ENCODE measurements around the gene DDX27. TPM values are rescaled to one million over a fixed set of nuclear protein-coding genes. Genes with fewer than 3 reads are reported as not detected.

DDX27 gene
- total and polyA plus RNA-seq, 2 of the 13 experiments (the other 11 are each of a cell fraction or from before 2014, with no cell fraction given) = 42.6 to 72.8 TPM

GRCh38 chr20:49187851-49188641 is 31.2 kb upstream of the DDX27 start, which contains the start of gene STAU1 (continued):
- TF ChIP-seq HNF4A (CRISPR knock-in tag; IDR thresholded peaks at IDR 0.05) = peak; percentile 43; the same call in 1 of the 2 replicates
- no peak for TF ChIP-seq ZFYVE20 (CRISPR knock-in tag; IDR thresholded peaks at IDR 0.05; ENCODE audit: borderline replicate concordance, low read depth)
- peak; percentile 72 for TF ChIP-seq ZBTB7B (CRISPR knock-in tag; IDR thresholded peaks at IDR 0.05)
- no peak for TF ChIP-seq ZNF878 (CRISPR knock-in tag; IDR thresholded peaks at IDR 0.05)
- peak; percentile 61; the same call in 1 of the 2 replicates for TF ChIP-seq PRDM10 (CRISPR knock-in tag; IDR thresholded peaks at IDR 0.05; ENCODE audit: low read depth)
- no peak for TF ChIP-seq CHCHD3 (CRISPR knock-in tag; IDR thresholded peaks at IDR 0.05)
- peak; percentile 97 for TF ChIP-seq THAP11 (CRISPR knock-in tag; IDR thresholded peaks at IDR 0.05)
- TF ChIP-seq MED1 (CRISPR knock-in tag; IDR thresholded peaks at IDR 0.05) = peak; percentile 70
- peak; percentile 15; the same call in 1 of the 2 replicates for TF ChIP-seq PCBP1 (IDR thresholded peaks at IDR 0.05; ENCODE audit: borderline replicate concordance, low read depth, low read length)
- TF ChIP-seq JARID2 (CRISPR knock-in tag; IDR thresholded peaks at IDR 0.05; ENCODE audit: insufficient replicate concordance) = peak; percentile 79
- TF ChIP-seq ELK4 (CRISPR knock-in tag; IDR thresholded peaks at IDR 0.05; ENCODE audit: borderline replicate concordance) = peak; percentile 71; the same call in 1 of the 2 replicates
- TF ChIP-seq SPEN (CRISPR knock-in tag; IDR thresholded peaks at IDR 0.05; ENCODE audit: low read depth) = peak; percentile 86
- TF ChIP-seq PHF21A (CRISPR knock-in tag; IDR thresholded peaks at IDR 0.05) = no peak
- TF ChIP-seq CBFB (CRISPR knock-in tag; IDR thresholded peaks at IDR 0.05) = peak; percentile 95
- TF ChIP-seq ZNF264 (CRISPR knock-in tag; IDR thresholded peaks at IDR 0.05) = peak; percentile 62; the same call in 1 of the 2 replicates
- TF ChIP-seq MTERF4 (CRISPR knock-in tag; IDR thresholded peaks at IDR 0.05) = peak; percentile 81
